A673 (cell line): ENCODE results near the gene CENPF. TPM values are rescaled to one million over a fixed set of nuclear protein-coding genes. Genes with fewer than 3 reads are reported as not detected.
A peak's percentile ranks its signal among the peaks of the same experiment; 100 is the strongest.
"Not testable (repeated sequence)": the region's sequence is repeated elsewhere in the genome, so short reads cannot be mapped to it uniquely, and the experiment has no call there.

Experiments
- BruUV-seq: library from RNA; stranded (reverse); fragments of 400-500 nt; replicated peaks from 2 replicates; lab custom pipeline; 2021; lab: Mats Ljungman, UMichigan
- CTCF ChIA-PET: fragments of 300-600 bp; sonication (Branson Sonifier 250); formaldehyde crosslinking; loops from one replicate; lab custom pipeline; 2022; ENCODE audit warnings: antibody characterized with exemption; lab: Charles Lee
- POLR2A ChIA-PET: fragments of 300-600 bp; sonication (Branson Sonifier 250); formaldehyde crosslinking; loops from one replicate; lab custom pipeline; 2022; ENCODE audit warnings: antibody characterized with exemption; ENCODE audit not compliant: low non-redundant PET; lab: Charles Lee
- DNase-seq: peaks from one replicate; pipeline ENCODE4 v3.0.0-alpha.2; 2015; ENCODE audit warnings: low spot score
- H3K27ac ChIP-seq: fragments of 200-600 bp; sonication (generic); 2 replicates; pipeline ENCODE4 v1.5.1; 2016; ENCODE audit warnings: mixed run types, low read depth, mild to moderate bottlenecking, mixed read lengths, antibody characterized with exemption, low read length; ENCODE audit not compliant: poor library complexity, severe bottlenecking
- H3K27me3 ChIP-seq: fragments of 200-600 bp; sonication (generic); replicated peaks from 2 replicates; pipeline ENCODE4 v1.6.1; 2017; ENCODE audit warnings: mixed run types, low read depth, mild to moderate bottlenecking, mixed read lengths, antibody characterized with exemption, low read length; ENCODE audit not compliant: insufficient read depth, poor library complexity
- H3K36me3 ChIP-seq: fragments of 200-600 bp; sonication (generic); 2 replicates; pipeline ENCODE4 v1.6.1; 2016; ENCODE audit warnings: mixed run types, mild to moderate bottlenecking, mixed read lengths, antibody characterized with exemption, low read length; ENCODE audit not compliant: insufficient read depth, poor library complexity, severe bottlenecking
- H3K4me1 ChIP-seq: fragments of 200-600 bp; sonication (generic); 2 replicates; pipeline ENCODE4 v1.6.1; 2017; ENCODE audit warnings: mixed run types, mild to moderate bottlenecking, mixed read lengths, antibody characterized with exemption, low read length; ENCODE audit not compliant: insufficient read depth, poor library complexity, severe bottlenecking
- H3K4me3 ChIP-seq: fragments of 200-600 bp; sonication (generic); 2 replicates; pipeline ENCODE4 v1.5.1; 2016; ENCODE audit warnings: low read depth, mixed run types, mild to moderate bottlenecking, mixed read lengths, low read length; ENCODE audit not compliant: poor library complexity, severe bottlenecking
- H3K9me3 ChIP-seq: fragments of 200-600 bp; sonication (generic); 2 replicates; pipeline ENCODE4 v1.6.1; 2016; ENCODE audit warnings: mixed run types, low read depth, mild to moderate bottlenecking, mixed read lengths, antibody characterized with exemption, low read length; ENCODE audit not compliant: poor library complexity, severe bottlenecking
- CTCF ChIP-seq: fragments of 300-800, 200-600 bp; sonication (generic); conservative IDR thresholded peaks from 2 replicates; pipeline ENCODE4 v1.5.1; 2017; ENCODE audit warnings: low read depth, mild to moderate bottlenecking, antibody characterized with exemption, low read length, moderate library complexity, mixed read lengths
- EZH2 ChIP-seq: fragments of 200-600 bp; sonication (generic); IDR thresholded peaks from 2 replicates; pipeline ENCODE4 v1.6.1; 2017; ENCODE audit warnings: borderline replicate concordance, low read depth, mild to moderate bottlenecking, mixed read lengths, antibody characterized with exemption, low read length; ENCODE audit not compliant: poor library complexity, severe bottlenecking
- intact Hi-C: fragments of 100-400 bp; cut with micrococcal nuclease; formaldehyde crosslinking; loops from one replicate; pipeline ENCODE4 v1.10.0; 2022; ENCODE audit not compliant: unreplicated experiment
- total RNA-seq: library from RNA; stranded (reverse); gene quantifications from 2 replicates; pipeline ENCODE4 v1.2.3, GENCODE V29; 2021

The CENPF gene
- total RNA-seq, 1 experiment from 2014 or later, result 273 TPM

- H3K4me3 ChIP-seq, result peak overlapping the region; percentile 76
- H3K4me1 ChIP-seq, result peaks cover 17% of the 10 kb centered on the region
- H3K36me3 ChIP-seq, result peaks cover 22% of the 10 kb centered on the region
- H3K9me3 ChIP-seq, result no peaks in the 10 kb centered on the region
- ChIA-PET CTCF (interaction anchor here (0.6 kb wide), 1 partner anchor 54 kb away, joined by 3 read pairs; no protein-coding TSS in a partner anchor), POLR2A (interaction anchor here (0.6 to 0.7 kb wide), 2 partner anchors 172 to 188 kb away, joined by 3 to 6 read pairs; no protein-coding TSS in a partner anchor)
- TF ChIP-seq EZH2 (no peak), CTCF (no peak)
- DNase-seq, result no peak
- BruUV-seq, result no TSS peak
- no peaks in the 10 kb centered on the region for H3K27me3 ChIP-seq
- intact Hi-C loops, result loop anchor here (5.0 kb wide), 2 partner anchors 272 to 342 kb away; no protein-coding TSS in a partner anchor
- H3K27ac ChIP-seq, result peak overlapping the region; percentile 87
These were observed 1.5 kb downstream of the CENPF start for GRCh38 chr1:214604523-214604922.

GRCh38 chr1:214605484-214605883 lies 2.5 kb downstream of the CENPF start:
- CTCF ChIA-PET, result interaction anchor here (0.6 kb wide), 1 partner anchor 55 kb away, joined by 3 read pairs; no protein-coding TSS in a partner anchor
- Histone ChIP-seq H3K4me1 (peaks cover 17% of the 10 kb centered on the region), H3K36me3 (peaks cover 26% of the 10 kb centered on the region)
- H3K9me3 ChIP-seq, intact Hi-C loops, H3K27me3 ChIP-seq, H3K4me3 ChIP-seq, H3K27ac ChIP-seq, BruUV-seq, DNase-seq: not testable (repeated sequence)
- POLR2A ChIA-PET, result interaction anchor here (0.7 kb wide), 1 partner anchor 189 kb away, joined by 6 read pairs; no protein-coding TSS in a partner anchor

- POLR2A ChIA-PET, BruUV-seq, H3K27ac ChIP-seq, H3K4me3 ChIP-seq, DNase-seq, intact Hi-C loops, H3K27me3 ChIP-seq, CTCF ChIA-PET, H3K9me3 ChIP-seq: not testable (repeated sequence)
- H3K4me1 ChIP-seq, result peaks cover 17% of the 10 kb centered on the region
- peaks cover 26% of the 10 kb centered on the region for H3K36me3 ChIP-seq
These were observed 3.2 kb downstream of the CENPF start for GRCh38 chr1:214605933-214606925.

- BruUV-seq, DNase-seq, CTCF ChIA-PET, intact Hi-C loops, H3K27me3 ChIP-seq, H3K9me3 ChIP-seq, H3K4me1 ChIP-seq, POLR2A ChIA-PET, H3K27ac ChIP-seq, H3K4me3 ChIP-seq: not testable (repeated sequence)
- H3K36me3 ChIP-seq, result peaks cover 26% of the 10 kb centered on the region
These were observed 4.7 kb downstream of the CENPF start for GRCh38 chr1:214607492-214608215.

GRCh38 chr1:214608216-214608783 lies 5.3 kb downstream of the CENPF start:
- DNase-seq, H3K27me3 ChIP-seq, H3K27ac ChIP-seq, BruUV-seq, intact Hi-C loops, H3K4me1 ChIP-seq, H3K9me3 ChIP-seq, CTCF ChIA-PET, H3K4me3 ChIP-seq: not testable (repeated sequence)
- POLR2A ChIA-PET, result interaction anchor here (0.6 kb wide), 1 partner anchor 56 kb away, joined by 3 read pairs; no protein-coding TSS in a partner anchor
- H3K36me3 ChIP-seq, result peaks cover 29% of the 10 kb centered on the region

- CTCF ChIA-PET, intact Hi-C loops: not testable (repeated sequence)
These were observed 5.8 kb downstream of the CENPF start for GRCh38 chr1:214608817-214609216.

More at GRCh38 chr1:214608817-214609216, 5.8 kb downstream of the CENPF start:
- H3K27me3 ChIP-seq, H3K4me1 ChIP-seq, H3K4me3 ChIP-seq, H3K9me3 ChIP-seq, H3K27ac ChIP-seq, BruUV-seq, DNase-seq: not testable (repeated sequence)
- POLR2A ChIA-PET, result interaction anchor here (0.6 kb wide), 1 partner anchor 56 kb away, joined by 3 read pairs; no protein-coding TSS in a partner anchor
- H3K36me3 ChIP-seq, result peaks cover 33% of the 10 kb centered on the region
